GM21515 (cell line): ENCODE measurements around the gene OR2T8.

Experiments used
- ATAC-seq: cut with Tn5 transposase; IDR thresholded peaks from one replicate; pipeline ENCODE4 v1.9.1; 2021; ENCODE audit not compliant: unreplicated experiment

OR2T8 gene

GRCh38 chr1:247919952-247920351 lies at the start of gene OR2T8:
TSS of gene OR2T8 (plus strand) at chr1:247920252. CDS start at chr1:247921018, 766 bp downstream.
- ATAC-seq: no peak

- no peak for ATAC-seq
Observed at GRCh38 chr1:247883346-247883745, 36.7 kb upstream of the OR2T8 start.

GRCh38 chr1:247884797-247885413 lies 35.1 kb upstream of the OR2T8 start:
- no peak for ATAC-seq

- ATAC-seq: no peak
Observed at GRCh38 chr1:247895163-247895637, 24.9 kb upstream of the OR2T8 start, which contains the start of gene OR2W3. TSS of gene OR2W3 (plus strand) at chr1:247895587. CDS start at chr1:247895587, 0 bp downstream.

GRCh38 chr1:247895976-247896375 lies 24.1 kb upstream of the OR2T8 start:
- no peak for ATAC-seq

GRCh38 chr1:247904122-247904521 lies 15.9 kb upstream of the OR2T8 start:
- no peak for ATAC-seq

GRCh38 chr1:247905181-247905580 lies 14.9 kb upstream of the OR2T8 start:
- ATAC-seq: no peak

- no peak for ATAC-seq
Observed at GRCh38 chr1:247905910-247906503, 14.0 kb upstream of the OR2T8 start.

- no peak for ATAC-seq
Observed at GRCh38 chr1:247906504-247907047, 13.5 kb upstream of the OR2T8 start.

- no peak for ATAC-seq
Observed at GRCh38 chr1:247908766-247909165, 11.3 kb upstream of the OR2T8 start.

- no peak for ATAC-seq
Observed at GRCh38 chr1:247913786-247914185, 6.3 kb upstream of the OR2T8 start.

- no peak for ATAC-seq
Observed at GRCh38 chr1:247914941-247915662, 5.0 kb upstream of the OR2T8 start.

GRCh38 chr1:247923941-247924340 lies 3.9 kb downstream of the OR2T8 start:
- ATAC-seq: no peak

GRCh38 chr1:247924868-247925267 lies 4.8 kb downstream of the OR2T8 start, which contains the start of gene OR2AJ1:
TSS of gene OR2AJ1 (plus strand) at chr1:247924889. CDS start at chr1:247933769, 8,880 bp downstream.
- ATAC-seq: no peak

GRCh38 chr1:247933989-247934388 lies 13.9 kb downstream of the OR2T8 start:
- no peak for ATAC-seq

GRCh38 chr1:247935781-247936180 lies 15.7 kb downstream of the OR2T8 start:
- ATAC-seq: no peak

GRCh38 chr1:247936415-247936814 lies 16.4 kb downstream of the OR2T8 start:
- ATAC-seq: no peak

- ATAC-seq: peak; percentile 100
Observed at GRCh38 chr1:247936965-247937734, 17.1 kb downstream of the OR2T8 start.

- ATAC-seq: no peak
Observed at GRCh38 chr1:247942624-247943023, 22.6 kb downstream of the OR2T8 start.

GRCh38 chr1:247948558-247948957 lies 28.5 kb downstream of the OR2T8 start, which contains the start of gene OR2L8:
TSS of gene OR2L8 (plus strand) at chr1:247948858. CDS start at chr1:247948858, 0 bp downstream.
- no peak for ATAC-seq

- ATAC-seq: no peak
Observed at GRCh38 chr1:247953408-247953807, 33.4 kb downstream of the OR2T8 start.
